ENCODE measurements around the gene NGFR.

GRCh38 chr17:49521471-49522356, 26.6 kb downstream of the NGFR start:
- no peak for TF ChIP-seq CTCF (IDR thresholded peaks at IDR 0.05)
- no peak for TF ChIP-seq EP300 (IDR thresholded peaks at IDR 0.05)
- TF ChIP-seq POLR2AphosphoS5 (IDR thresholded peaks at IDR 0.05): no peak
